NCI-H460 (cell line): Measurements from ENCODE around the gene CXCL8. TPM values are rescaled to one million over a fixed set of nuclear protein-coding genes. Genes with fewer than 3 reads are reported as not detected.
"Not testable (repeated sequence)": the region's sequence is repeated elsewhere in the genome, so short reads cannot be mapped to it uniquely, and the experiment has no call there.

Source experiments
- DNase-seq: peaks from one replicate; pipeline ENCODE4 v3.0.0-alpha.2; 2016; ENCODE audit warnings: low read depth; ENCODE audit errors: extremely low read depth
- polyA plus RNA-seq: library from polyadenylated mRNA; depleted of rRNA; stranded (reverse); fragments of >200 nt; gene quantifications from 2 replicates; pipeline ENCODE4 v1.2.3, GENCODE V29; 2014; cell fraction: nucleus; rRNA removed
- total RNA-seq: library from RNA; depleted of rRNA; stranded (reverse); fragments of >200 nt; shearing (Covaris generic); gene quantifications from 2 replicates; pipeline ENCODE4 v1.2.3, GENCODE V29; 2014; rRNA removed

The CXCL8 gene
- 1,552 and 1,559 TPM in 2 replicates for total RNA-seq
- polyA plus RNA-seq = 662 and 826 TPM in 2 replicates

DNA sequence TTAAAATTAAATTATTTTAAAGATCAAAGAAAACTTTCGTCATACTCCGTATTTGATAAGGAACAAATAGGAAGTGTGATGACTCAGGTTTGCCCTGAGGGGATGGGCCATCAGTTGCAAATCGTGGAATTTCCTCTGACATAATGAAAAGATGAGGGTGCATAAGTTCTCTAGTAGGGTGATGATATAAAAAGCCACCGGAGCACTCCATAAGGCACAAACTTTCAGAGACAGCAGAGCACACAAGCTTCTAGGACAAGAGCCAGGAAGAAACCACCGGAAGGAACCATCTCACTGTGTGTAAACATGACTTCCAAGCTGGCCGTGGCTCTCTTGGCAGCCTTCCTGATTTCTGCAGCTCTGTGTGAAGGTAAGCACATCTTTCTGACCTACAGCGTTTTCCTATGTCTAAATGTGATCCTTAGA lies at the start of gene CXCL8:
Gene CXCL8 (plus strand): TSS at position 217 of the 426 bp plus-strand sequence. CDS start 90 bp downstream, at position 307.
- DNase-seq = peak; percentile 97

DNA sequence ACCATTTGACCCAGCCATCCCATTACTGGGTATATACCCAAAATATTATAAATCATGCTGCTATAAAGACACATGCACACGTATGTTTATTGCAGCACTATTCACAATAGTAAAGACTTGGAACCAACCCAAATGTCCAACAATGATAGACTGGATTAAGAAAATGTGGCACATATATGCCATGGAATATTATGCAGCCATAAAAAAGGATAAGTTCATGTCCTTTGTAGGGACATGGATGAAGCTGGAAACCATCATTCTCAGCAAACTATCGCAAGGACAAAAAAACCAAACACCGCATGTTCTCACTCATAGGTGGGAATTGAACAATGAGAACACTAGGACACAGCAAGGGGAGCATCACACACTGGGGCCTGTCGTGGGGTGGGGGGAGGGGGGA lies 49.2 kb upstream of the CXCL8 start:
- DNase-seq = not testable (repeated sequence)

DNA sequence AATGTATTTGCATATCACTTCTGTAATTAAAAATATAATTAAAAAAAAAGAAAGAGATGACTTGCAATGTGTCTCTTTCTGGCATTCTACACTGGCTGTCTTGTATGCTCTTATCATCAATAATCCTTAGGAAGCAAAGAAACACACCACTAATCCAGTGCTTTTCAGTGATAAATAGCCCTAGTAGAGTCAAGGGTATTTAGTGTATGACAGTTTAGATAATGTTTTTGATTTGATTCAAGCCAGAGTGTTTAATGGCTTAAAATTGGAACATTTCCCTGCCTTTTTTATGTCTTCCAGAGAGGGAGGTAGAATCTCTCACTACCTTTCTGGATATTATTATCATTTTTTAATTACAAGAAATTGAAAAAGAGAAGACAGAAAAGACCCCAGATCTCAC lies 48.6 kb upstream of the CXCL8 start:
- DNase-seq = no peak

DNA sequence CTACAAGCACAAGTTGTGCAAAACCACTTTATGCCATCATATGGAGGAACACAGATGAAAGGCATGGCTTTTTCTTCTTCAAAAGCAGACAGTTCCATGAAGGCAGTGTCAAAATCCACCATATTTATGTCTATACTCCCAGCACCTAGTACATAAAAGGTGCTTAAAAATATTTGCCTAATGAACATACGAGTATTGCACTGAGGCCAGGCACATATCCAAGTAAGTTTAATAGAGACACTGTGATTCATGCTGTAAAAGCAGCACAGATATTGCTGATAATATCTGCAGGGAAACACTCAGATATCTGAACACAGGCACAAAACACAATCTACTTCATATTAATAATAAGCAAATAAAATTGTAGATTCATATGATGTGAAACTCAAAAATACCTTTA lies 48.1 kb upstream of the CXCL8 start:
- no peak for DNase-seq

DNA sequence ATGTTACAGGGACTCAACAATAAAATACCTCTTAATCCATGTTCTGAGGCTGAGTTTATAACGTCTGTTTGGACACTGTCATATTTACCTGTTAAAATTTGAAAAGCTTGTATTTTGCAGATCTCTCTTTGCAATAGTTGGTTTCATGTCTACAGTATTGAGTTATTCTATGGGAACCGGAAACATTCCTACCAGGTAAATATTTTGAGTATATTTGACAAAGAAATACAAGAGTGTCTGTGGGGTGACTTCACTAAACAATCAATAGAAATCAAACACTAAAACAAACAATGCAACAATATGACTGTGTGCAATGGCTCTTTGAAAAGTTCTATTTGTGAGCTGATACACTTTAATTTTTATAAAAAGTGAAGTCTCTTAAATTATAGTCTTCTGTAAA lies 47.7 kb upstream of the CXCL8 start:
- DNase-seq = no peak

DNA sequence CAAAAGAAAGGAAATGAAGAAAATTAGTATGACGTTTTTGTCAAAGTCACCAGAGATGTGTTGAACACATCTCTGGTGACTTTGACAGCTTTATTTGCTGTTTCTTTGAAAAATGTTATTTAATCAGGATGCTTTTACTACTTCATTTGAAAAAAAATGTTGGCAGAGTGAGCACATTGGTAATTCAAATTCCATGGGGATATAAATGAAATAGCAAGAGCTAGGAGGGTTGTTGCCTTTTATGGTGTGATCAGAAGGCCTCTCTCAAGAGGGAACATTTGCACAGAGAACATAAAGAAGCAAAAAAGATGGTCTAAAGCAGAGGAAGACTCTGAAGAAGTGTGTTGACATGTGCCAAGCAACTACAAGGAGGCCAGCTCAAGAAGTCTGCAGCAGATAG lies 46.6 kb upstream of the CXCL8 start:
- no peak for DNase-seq

DNA sequence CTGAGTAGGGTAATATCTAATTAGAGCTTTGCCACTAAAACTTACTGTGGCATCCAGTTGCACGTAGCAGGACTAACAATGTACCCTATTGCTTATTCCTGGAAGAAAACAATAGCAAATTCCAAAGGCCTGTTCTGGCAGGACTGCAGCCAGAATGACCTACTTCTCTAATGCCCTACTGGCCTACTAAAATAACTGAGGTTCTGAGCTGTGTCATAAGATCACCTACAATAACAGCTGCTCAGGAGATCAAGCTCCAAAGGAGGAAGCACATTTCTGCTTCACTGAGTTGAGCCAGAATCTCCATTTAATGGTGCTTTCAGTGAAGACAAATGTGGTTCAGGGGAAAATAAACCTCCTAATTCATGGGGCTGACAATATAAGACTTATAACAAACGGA lies 42.2 kb upstream of the CXCL8 start:
- no peak for DNase-seq

DNA sequence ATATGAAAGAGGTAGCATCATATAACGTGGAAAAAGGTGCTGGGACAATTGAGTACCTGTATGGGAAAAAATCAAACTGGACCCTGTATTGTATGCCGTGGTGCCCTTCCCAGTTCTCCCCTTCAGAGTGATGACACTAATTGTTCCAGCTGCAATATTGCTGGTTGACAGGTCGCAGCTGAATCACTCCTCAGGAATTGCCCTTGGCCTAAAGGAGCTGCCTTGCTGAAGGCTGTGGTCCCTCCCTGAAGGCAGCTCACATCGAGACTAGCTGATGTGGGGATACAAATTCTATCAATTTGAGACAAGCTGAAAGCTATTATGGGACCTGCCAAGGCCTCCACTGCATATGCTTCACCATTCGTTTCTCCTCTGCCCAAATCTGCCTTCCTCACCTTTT lies 39.3 kb upstream of the CXCL8 start:
- DNase-seq = no peak

DNA sequence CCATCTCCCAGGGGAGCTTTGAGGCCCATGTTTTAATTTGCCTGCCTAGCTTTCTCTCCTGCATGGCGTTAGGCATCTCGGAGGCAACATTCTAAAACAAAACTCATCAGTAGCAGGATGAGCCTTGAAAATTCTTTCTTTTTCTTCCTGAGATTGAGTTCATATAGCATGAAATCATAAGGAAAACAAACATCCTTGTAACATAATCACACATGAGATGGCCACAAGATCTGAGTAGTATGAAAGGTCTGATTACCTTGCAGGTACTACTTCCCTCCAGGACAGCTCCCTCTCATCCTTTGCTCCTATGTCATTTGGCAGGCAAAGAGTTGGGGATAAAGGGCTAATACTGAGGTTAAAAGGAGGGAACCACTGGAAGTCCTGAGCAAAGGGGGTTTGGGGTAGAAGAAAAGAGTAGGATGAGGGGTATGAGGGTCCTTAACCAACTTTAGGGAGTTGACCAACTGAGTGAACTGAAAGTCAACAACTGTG lies 37.5 kb upstream of the CXCL8 start:
- no peak for DNase-seq

DNA sequence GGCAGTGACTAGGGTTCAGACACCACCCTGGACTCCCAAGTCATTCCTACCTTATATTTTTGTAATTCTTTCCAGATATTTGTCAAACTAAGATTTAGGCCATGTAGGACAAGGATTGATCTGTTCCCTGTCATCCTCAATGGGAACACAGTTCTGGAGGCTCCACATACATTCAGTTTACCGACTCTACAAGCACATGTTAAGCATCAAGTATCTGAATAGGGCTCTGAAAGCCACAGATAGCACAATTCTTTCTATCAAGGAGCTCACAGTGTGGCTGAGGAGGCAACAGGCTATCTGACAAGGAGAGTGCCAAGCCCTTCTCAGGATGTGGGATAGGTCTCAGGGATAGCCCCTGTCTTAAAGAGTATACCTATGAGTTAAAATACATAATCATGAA lies 37.0 kb upstream of the CXCL8 start:
- no peak for DNase-seq

DNA sequence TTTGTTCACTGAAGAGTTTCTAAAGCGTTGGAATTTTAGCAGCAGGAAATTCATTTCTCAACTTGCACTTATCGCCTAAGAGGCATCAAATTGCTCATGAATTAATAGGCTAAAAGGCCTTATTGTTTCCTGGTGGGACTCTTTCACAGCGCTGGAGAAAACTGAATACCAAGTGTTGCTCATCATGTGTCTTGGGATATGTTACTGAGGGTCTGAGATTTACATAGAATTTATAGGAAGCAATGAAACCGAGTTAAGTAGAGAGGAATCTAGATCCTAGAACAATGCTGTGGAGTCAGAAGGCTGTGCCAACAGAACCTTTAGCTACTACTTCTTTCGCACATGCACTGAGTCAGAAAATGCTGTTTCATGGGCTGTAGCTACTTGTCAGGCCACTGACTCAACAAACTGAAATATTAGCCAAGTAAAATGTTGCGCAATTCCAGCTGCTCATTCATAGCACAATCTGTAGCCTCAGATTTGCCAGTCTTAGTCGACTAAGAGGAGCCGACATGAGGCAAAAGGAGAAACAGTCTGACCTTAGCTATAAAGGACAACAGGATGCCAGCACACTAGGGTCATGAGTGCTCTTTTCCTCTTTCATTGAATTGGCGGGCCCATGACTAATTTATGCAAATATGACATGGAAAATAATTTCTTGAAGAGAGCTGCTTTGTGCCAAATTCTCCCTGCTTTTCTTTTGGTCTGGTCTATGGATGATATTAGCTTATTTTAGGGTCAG lies 35.9 kb upstream of the CXCL8 start:
- peak; percentile 98 for DNase-seq

DNA sequence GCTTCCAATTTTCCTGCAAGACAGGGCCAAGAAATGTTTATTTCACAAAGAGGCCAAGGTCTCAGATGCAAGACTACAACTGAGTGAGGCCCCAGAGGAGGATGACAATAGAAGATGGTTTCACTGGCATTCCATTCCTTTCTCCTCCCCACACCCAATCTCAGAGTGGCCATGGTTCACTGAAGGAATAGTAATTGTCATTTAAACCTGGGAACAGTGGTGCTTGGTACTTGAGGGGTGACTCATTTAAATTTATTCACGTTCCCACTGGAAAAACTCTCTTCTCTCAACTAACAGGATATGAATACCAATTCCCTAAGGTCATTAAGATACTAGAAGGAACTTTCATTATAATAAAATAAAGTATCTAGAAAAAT lies 35.3 kb upstream of the CXCL8 start:
- no peak for DNase-seq

DNA sequence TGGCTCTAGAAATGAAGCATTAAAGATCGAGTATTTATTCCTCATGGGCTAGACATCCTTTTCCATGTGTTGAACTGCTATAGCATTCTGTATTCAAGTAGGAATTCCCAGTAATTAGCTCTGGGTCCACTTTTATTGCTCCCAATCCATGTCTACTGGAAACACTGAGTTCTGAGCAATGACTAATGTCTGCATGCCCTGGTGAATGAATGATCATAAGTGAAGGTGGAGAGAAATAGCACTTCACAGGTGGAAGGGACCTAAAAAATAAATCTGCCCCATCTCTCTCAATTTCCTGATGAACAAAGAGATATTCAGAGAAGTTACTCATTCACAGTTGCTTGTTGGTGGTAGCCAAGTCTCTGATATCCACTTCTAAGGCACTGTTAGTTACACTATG lies 34.6 kb upstream of the CXCL8 start:
- DNase-seq = no peak

DNA sequence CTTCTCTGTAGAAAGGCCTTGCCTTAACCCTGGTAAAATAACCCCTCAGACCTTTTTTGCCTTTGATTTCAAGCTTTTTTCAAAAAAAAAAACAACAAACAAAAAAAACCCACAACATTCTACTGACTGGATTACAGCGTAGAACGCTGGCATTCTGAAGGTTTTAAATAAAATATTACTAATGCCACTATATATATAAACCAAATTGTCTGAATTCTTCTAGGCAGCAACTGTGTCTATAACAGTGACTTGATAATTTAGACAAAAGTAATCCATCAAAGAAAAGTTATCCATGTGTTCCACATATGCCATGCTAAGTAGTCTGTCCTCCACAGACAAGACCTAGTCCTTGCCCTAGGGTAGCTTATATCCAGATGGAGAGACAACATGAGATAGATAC lies 33.6 kb upstream of the CXCL8 start:
- no peak for DNase-seq

DNA sequence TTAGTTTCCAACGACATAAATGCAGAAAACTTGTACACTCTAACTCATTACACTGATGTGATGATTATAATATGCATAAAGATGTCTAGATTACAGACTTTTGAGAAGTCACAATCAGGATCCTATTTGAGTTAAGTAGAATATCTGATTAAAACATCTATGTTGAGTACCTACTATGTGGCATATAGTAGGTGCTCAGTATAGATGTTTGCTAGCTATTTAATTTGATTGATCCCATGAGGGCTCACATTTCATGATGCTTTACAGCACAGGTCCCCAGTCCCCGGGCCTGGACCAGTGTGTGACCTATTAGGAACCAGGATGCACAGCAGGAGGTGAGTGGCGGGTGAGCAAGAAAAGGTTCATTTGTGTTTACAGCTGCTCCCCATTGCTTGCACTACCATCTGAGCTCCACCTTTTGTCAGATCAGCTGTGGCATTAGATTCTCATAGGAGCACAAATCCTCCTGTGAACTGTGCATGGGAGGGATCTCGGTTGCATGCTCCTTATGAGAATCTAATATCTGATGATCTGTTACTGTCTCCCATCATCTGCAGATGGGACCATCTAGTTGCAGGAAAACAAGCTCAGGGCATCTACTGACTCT lies 33.0 kb upstream of the CXCL8 start:
- no peak for DNase-seq

DNA sequence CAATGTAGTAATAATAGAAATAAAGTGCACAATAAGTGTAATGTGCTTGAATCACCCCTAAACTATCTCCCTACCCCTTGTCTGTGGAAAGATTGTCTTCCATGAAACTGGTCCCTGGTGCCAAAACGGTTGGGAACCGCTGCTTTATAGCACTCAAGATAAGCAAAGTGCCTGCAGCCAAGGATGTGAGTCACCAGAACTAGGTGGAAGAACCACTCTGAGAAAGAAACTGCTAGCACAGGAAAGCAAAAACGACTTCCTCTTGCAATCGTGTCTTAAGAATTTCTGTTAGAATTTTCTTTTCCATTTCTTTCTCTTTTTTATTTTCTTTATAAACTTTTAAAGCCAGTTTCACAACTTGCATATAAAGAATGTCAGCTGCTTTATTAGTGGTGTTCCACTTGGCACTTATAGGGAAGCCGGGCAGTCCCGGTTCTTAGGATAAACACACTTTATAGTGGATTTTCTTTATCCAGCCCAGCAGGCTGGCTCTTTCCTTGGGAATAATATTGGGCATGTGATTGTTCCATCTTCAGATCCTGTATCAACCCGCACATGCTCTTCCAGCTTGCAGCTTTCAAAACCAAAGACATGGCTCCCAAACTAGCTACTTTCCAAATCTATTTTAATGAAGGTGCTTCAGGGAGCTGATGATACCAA lies 32.3 kb upstream of the CXCL8 start:
- DNase-seq = peak; percentile 84

DNA sequence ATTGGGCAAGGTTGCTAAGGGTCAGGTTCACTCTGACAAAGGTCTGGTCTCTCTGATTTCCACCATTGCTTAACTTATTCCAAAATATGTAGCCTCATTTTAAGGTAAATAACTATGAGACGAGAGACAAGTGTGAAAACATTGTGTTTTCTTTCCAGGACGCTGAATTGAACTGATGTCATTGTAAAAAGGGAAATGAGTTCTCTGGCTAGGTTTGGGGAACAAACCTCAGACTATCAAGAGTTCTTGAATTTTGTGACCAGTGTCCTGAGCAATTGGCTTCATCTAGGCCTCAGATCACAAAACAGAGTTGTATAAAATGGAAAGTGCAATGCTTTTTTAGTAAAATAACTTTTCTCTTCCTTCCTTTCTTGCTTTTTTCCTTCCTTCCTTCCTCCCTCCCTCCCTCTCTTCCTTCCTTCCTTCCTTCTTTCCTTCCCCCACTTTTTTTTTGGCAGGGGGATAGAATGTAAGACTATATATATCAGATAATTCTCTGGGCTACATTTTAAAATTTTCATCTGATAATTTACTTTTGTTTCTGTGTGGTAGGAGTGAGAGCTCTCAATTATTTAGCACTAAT lies 30.8 kb upstream of the CXCL8 start:
- DNase-seq = no peak

DNA sequence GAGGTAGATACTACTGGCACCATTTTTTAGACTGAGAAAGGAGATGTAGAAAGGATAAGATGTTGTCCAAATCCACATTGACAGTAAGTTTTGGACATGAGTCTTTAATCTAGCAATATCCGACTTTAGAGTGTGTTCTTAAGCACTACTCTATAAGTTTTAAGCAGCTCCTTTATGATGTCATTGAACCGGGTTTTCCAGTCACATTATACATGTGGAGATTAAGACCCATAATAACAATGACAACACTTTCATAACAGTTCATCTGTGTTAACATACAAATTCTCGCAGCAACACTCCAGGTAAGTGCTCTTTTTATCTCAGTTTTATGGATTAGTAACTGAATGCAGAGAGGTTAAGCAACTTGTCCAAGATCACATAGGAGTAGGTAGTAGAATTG lies 30.3 kb upstream of the CXCL8 start:
- DNase-seq = no peak

DNA sequence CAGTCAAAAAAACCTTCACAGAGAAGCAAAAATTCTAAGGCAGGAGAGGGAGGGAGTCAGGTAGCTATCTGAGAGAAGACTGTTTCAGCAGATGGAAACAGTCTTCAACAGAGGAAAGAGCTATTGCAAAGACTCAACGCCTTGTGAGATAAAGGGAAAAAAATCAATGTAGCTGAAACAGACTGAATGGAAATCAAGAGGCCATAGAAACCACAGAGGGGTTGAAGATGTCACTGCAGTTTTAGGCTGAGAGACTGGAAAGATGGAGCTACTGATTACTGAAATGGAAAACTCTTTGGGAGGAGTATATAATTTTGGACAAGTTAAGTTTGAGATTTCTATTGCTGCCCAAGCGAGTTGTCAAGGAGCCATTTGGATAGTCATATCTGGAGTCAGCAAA lies 28.4 kb upstream of the CXCL8 start:
- no peak for DNase-seq

DNA sequence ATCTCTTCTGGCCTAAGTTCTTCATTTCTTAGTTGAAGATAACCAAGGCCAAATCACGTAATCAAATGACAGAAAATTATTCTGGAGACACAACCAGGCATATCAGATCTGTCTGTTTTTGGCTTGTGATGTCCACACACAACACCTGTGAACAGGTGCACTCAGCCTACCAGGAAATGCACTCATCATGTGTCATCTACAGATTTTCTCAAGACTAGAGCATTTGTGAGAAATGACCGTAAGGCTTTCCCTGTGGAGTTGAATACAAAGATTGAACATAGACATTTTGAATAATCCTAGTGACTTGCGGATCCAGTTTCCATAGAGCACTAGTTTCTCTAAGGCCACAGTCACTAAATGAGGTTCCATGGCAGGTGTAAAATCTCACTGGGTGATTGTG lies 26.7 kb upstream of the CXCL8 start:
- no peak for DNase-seq

DNA sequence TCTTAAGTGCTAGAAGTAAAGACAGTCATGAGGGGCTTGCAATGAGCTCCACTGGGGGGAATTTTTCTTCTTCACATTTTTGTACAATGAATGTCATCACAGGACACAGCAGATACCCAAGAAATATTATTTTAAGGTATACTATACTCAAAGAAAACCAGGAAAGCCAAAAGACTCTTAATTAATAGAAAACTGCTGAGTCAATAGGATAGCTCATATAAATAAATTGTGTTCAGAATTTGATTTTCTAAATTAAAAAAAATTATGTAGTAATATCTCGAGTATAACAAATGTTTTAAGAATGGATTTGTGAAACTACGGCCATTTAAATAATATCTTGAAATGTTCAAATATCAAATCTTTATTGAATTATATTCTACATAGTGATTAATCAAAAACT lies 25.7 kb upstream of the CXCL8 start:
- no peak for DNase-seq
